HCT116 (cell line): ENCODE results near the gene HSD17B12. TPM values are rescaled to one million over a fixed set of nuclear protein-coding genes. Genes with fewer than 3 reads are reported as not detected.

ENCODE experiments used
- ATAC-seq: fragments of 200-7000 bp; cut with Tn5 transposase; 2 replicates; pipeline ENCODE4 v1.9.1; 2020; ENCODE audit warnings: mild to moderate bottlenecking, moderate library complexity
- BruUV-seq: library from RNA; stranded (reverse); fragments of 400-500 nt; replicated peaks from 2 replicates; lab custom pipeline; 2021; lab: Mats Ljungman, UMichigan
- CTCF ChIA-PET: fragments of 300-600 bp; sonication (Branson Sonifier 250); formaldehyde crosslinking; loops from one replicate; lab custom pipeline; 2021; ENCODE audit warnings: antibody characterized with exemption; lab: Charles Lee
- POLR2A ChIA-PET: fragments of 300-600, 350-600 bp; sonication (Branson Sonifier 250); formaldehyde crosslinking; loops from one replicate; lab custom pipeline; 2021; ENCODE audit warnings: antibody characterized with exemption; lab: Charles Lee
- RAD21 ChIA-PET, 2 experiments: fragments of 300-600 bp; sonication (Branson Sonifier 250); formaldehyde crosslinking; loops; one replicate each; lab custom pipeline; 2023; ENCODE audit warnings: low total read pairs in 2 of 2; ENCODE audit not compliant: uncharacterized antibody in 2 of 2, unreplicated experiment in 2 of 2, low non-redundant PET in 1 of 2; lab: Charles Lee
- DNase-seq: peaks from one replicate; pipeline ENCODE4 v3.0.0-alpha.2; 2010; ENCODE audit warnings: low read depth, low spot score
- H2AFZ ChIP-seq: fragments of 200-600 bp; shearing (Covaris generic), sonication (generic); 2 replicates; pipeline ENCODE4 v1.6.1; 2017; ENCODE audit warnings: low read depth, mixed run types, mixed read lengths, antibody characterized with exemption, low read length; ENCODE audit not compliant: poor library complexity, severe bottlenecking
- H3K27ac ChIP-seq: 2 replicates; pipeline ENCODE4 v1.5.1; 2012; ENCODE audit warnings: low read depth, low read length
- H3K27me3 ChIP-seq: fragments of 200-600 bp; sonication (generic); 2 replicates; pipeline ENCODE4 v1.6.1; 2016; ENCODE audit warnings: mixed run types, low read length, mixed read lengths; ENCODE audit not compliant: insufficient read depth
- H3K36me3 ChIP-seq, 2 experiments: fragments of 200-500 bp in 1 of 2; fragments of 200-600 bp in 1 of 2; sonication (Bioruptor generic) in 1 of 2; sonication (generic) in 1 of 2; 2 replicates each; pipeline versions ENCODE4 v1.5.1 to v1.6.1; 2014 to 2016; ENCODE audit warnings: low read length in 2 of 2, inconsistent platforms in 1 of 2, mixed read lengths in 1 of 2, mixed run types in 1 of 2; ENCODE audit not compliant: insufficient read depth in 2 of 2, control insufficient read depth in 1 of 2
- H3K4me1 ChIP-seq, 2 experiments: fragments of 200-600 bp in 1 of 2; sonication (generic) in 1 of 2; 2 replicates each; pipeline versions ENCODE4 v1.5.1 to v1.6.1; 2012 to 2017; ENCODE audit warnings: low read length in 2 of 2, inconsistent platforms in 1 of 2, mild to moderate bottlenecking in 1 of 2, mixed read lengths in 1 of 2, mixed run types in 1 of 2, moderate library complexity in 1 of 2; ENCODE audit not compliant: insufficient read depth in 2 of 2, control insufficient read depth in 1 of 2
- H3K4me2 ChIP-seq: fragments of 200-600 bp; sonication (generic); 2 replicates; pipeline ENCODE4 v1.6.1; 2017; ENCODE audit warnings: mixed run types, low read length, mixed read lengths
- H3K4me3 ChIP-seq, 2 experiments: fragments of 200-600 bp in 1 of 2; sonication (generic) in 1 of 2; replicated peaks in 1 of 2; 2 replicates each; pipeline ENCODE4 v1.5.1; 2011 to 2016; ENCODE audit warnings: low read length in 2 of 2, control low read depth in 1 of 2, low read depth in 1 of 2, mild to moderate bottlenecking in 1 of 2, mixed read lengths in 1 of 2, mixed run types in 1 of 2
- H3K79me2 ChIP-seq: fragments of 200-600 bp; sonication (generic); 2 replicates; pipeline ENCODE4 v1.6.1; 2017; ENCODE audit warnings: mild to moderate bottlenecking, mixed run types, low read length, moderate library complexity, mixed read lengths; ENCODE audit not compliant: insufficient read depth
- H3K9ac ChIP-seq: fragments of 200-600 bp; sonication (generic); 2 replicates; pipeline ENCODE4 v1.6.1; 2016; ENCODE audit warnings: low read length, mixed read lengths
- H3K9me2 ChIP-seq: fragments of 200-600 bp; sonication (generic), shearing (Covaris generic); 2 replicates; pipeline ENCODE4 v1.6.1; 2017; ENCODE audit warnings: mixed run types, mild to moderate bottlenecking, moderate library complexity; ENCODE audit not compliant: insufficient read depth
- H3K9me3 ChIP-seq, 2 experiments: fragments of 200-500 bp in 1 of 2; fragments of 200-600 bp in 1 of 2; sonication (Bioruptor generic) in 1 of 2; sonication (generic) in 1 of 2; 2 replicates each; pipeline ENCODE4 v1.6.1; 2014 to 2017; ENCODE audit warnings: low read length in 2 of 2, mixed read lengths in 2 of 2, inconsistent platforms in 1 of 2, low read depth in 1 of 2, mild to moderate bottlenecking in 1 of 2, mixed run types in 1 of 2, moderate library complexity in 1 of 2; ENCODE audit not compliant: control insufficient read depth in 1 of 2, insufficient read depth in 1 of 2
- H4K20me1 ChIP-seq: fragments of 200-600 bp; sonication (generic), shearing (Covaris generic); 2 replicates; pipeline ENCODE4 v1.6.1; 2017; ENCODE audit warnings: mixed run types, mild to moderate bottlenecking, moderate library complexity; ENCODE audit not compliant: insufficient read depth
- CBX3 ChIP-seq: IDR thresholded peaks from 2 replicates; pipeline ENCODE4 v1.6.1; 2012; ENCODE audit warnings: low read depth
- CEBPB ChIP-seq: IDR thresholded peaks from 2 replicates; pipeline ENCODE4 v1.6.1; 2012; ENCODE audit warnings: low read depth
- ELF1 ChIP-seq: IDR thresholded peaks from 2 replicates; pipeline ENCODE4 v1.6.1; 2012; ENCODE audit warnings: low read depth, borderline replicate concordance
- EZH2 ChIP-seq: fragments of 200-600 bp; sonication (generic); IDR thresholded peaks from 2 replicates; pipeline ENCODE4 v1.6.1; 2017; ENCODE audit warnings: antibody characterized with exemption, mixed run types
- FOSL1 ChIP-seq: IDR thresholded peaks from 2 replicates; pipeline ENCODE4 v1.6.1; 2012; ENCODE audit warnings: low read depth
- JUND ChIP-seq: IDR thresholded peaks from 2 replicates; pipeline ENCODE4 v1.6.1; 2012
- MAX ChIP-seq: IDR thresholded peaks from 2 replicates; pipeline ENCODE4 v1.6.1; 2012
- POLR2A ChIP-seq: IDR thresholded peaks from 2 replicates; pipeline ENCODE4 v1.7.0; 2011; ENCODE audit warnings: borderline replicate concordance; ENCODE audit not compliant: insufficient read depth, insufficient read length; ENCODE audit errors: extremely low read depth
- POLR2AphosphoS5 ChIP-seq: IDR thresholded peaks from 2 replicates; pipeline ENCODE4 v1.6.1; 2011; ENCODE audit warnings: mild to moderate bottlenecking, low read depth, low read length, moderate library complexity
- REST ChIP-seq: IDR thresholded peaks from 2 replicates; pipeline ENCODE4 v1.6.1; 2012; ENCODE audit warnings: low read depth
- SIN3A ChIP-seq: IDR thresholded peaks from 2 replicates; pipeline ENCODE4 v1.6.1; 2012; ENCODE audit warnings: low read depth
- SP1 ChIP-seq: IDR thresholded peaks from 2 replicates; pipeline ENCODE4 v1.6.1; 2012; ENCODE audit warnings: low read depth
- ZNF274 ChIP-seq: fragments of 200-500 bp; sonication (Bioruptor generic); IDR thresholded peaks from 2 replicates; pipeline ENCODE4 v1.6.1; 2014; ENCODE audit warnings: mild to moderate bottlenecking, low read depth, low read length, inconsistent platforms
- intact Hi-C: fragments of 100-400 bp; cut with micrococcal nuclease; formaldehyde crosslinking; loops from 2 replicates; pipeline ENCODE4 v1.10.0; 2022
- total RNA-seq: library from RNA; stranded (reverse); gene quantifications from one replicate; pipeline ENCODE4 v1.2.1, GENCODE V29; 2021; ENCODE audit not compliant: unreplicated experiment
- TF ChIP-seq, protein P1 (sequence below): IDR thresholded peaks from 2 replicates; pipeline ENCODE4 v1.6.1; 2011; ENCODE audit warnings: mild to moderate bottlenecking, low read length, moderate library complexity; ENCODE audit not compliant: insufficient replicate concordance; ENCODE audit errors: extremely low read depth
- TF ChIP-seq, protein P2 (sequence below), 3 experiments: fragments of 200-600 bp in 1 of 3; sonication (generic) in 1 of 3; IDR thresholded peaks in 2 of 3; conservative IDR thresholded peaks in 1 of 3; 2 replicates each; pipeline ENCODE4 v1.5.1; 2012 to 2017; ENCODE audit warnings: low read depth in 2 of 3, low read length in 2 of 3, antibody characterized with exemption in 1 of 3, borderline replicate concordance in 1 of 3, control low read depth in 1 of 3, mild to moderate bottlenecking in 1 of 3, mixed read lengths in 1 of 3, mixed run types in 1 of 3, moderate library complexity in 1 of 3; ENCODE audit not compliant: insufficient read depth in 1 of 3
- TF ChIP-seq, protein P3 (sequence below): IDR thresholded peaks from 2 replicates; pipeline ENCODE4 v1.6.1; 2012

Gene HSD17B12
- total RNA-seq, 1 experiment from 2014 or later: 83.7 TPM

DNA sequence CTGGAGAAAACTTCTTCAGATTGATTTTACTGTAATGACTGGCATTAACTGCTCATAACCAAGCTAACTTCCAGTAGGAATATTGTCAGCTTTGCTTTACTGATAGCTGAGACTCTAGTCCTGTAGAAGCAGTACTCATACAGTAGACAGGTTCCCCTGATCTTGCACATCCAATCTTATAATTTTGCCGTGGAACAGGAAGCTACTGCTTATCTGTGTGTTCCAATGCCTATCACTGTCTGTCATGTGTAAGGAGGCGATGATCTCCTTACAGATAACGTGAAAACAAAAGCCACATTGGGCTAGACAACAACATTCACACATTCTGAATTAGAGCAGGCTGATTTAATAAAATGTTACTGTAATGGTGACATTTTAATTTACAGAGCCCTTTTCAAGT lies 13.2 kb downstream of the HSD17B12 start:
- Histone ChIP-seq H3K36me3 (no peaks in the 10 kb centered on the region), H3K9ac (no peak overlapping the region), H3K27me3 (no peaks in the 10 kb centered on the region), H2AFZ (no peak overlapping the region), H3K9me3 (no peaks in the 10 kb centered on the region), H3K79me2 (peaks cover 75% of the 10 kb centered on the region), H3K4me2 (no peak overlapping the region), H3K4me1 (no peaks in the 10 kb centered on the region), H4K20me1 (no peaks in the 10 kb centered on the region), H3K27ac (no peak overlapping the region), H3K4me3 (no peak overlapping the region), H3K9me2 (no peaks in the 10 kb centered on the region)
- BruUV-seq: no TSS peak
- RAD21 ChIA-PET: no interaction called here
- CTCF ChIA-PET: no interaction called here
- DNase-seq: no peak
- POLR2A ChIA-PET: no interaction called here
- intact Hi-C loops: no loop called here
- TF ChIP-seq JUND (no peak), ELF1 (no peak), MAX (no peak), EZH2 (no peak), CEBPB (no peak), REST (no peak), SP1 (no peak), FOSL1 (no peak), POLR2AphosphoS5 (no peak), CBX3 (no peak), SIN3A (no peak), POLR2A (no peak), ZNF274 (no peak)
- TF ChIP-seq, protein P1, sequence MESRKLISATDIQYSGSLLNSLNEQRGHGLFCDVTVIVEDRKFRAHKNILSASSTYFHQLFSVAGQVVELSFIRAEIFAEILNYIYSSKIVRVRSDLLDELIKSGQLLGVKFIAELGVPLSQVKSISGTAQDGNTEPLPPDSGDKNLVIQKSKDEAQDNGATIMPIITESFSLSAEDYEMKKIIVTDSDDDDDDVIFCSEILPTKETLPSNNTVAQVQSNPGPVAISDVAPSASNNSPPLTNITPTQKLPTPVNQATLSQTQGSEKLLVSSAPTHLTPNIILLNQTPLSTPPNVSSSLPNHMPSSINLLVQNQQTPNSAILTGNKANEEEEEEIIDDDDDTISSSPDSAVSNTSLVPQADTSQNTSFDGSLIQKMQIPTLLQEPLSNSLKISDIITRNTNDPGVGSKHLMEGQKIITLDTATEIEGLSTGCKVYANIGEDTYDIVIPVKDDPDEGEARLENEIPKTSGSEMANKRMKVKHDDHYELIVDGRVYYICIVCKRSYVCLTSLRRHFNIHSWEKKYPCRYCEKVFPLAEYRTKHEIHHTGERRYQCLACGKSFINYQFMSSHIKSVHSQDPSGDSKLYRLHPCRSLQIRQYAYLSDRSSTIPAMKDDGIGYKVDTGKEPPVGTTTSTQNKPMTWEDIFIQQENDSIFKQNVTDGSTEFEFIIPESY: no peak
- TF ChIP-seq, protein P2, sequence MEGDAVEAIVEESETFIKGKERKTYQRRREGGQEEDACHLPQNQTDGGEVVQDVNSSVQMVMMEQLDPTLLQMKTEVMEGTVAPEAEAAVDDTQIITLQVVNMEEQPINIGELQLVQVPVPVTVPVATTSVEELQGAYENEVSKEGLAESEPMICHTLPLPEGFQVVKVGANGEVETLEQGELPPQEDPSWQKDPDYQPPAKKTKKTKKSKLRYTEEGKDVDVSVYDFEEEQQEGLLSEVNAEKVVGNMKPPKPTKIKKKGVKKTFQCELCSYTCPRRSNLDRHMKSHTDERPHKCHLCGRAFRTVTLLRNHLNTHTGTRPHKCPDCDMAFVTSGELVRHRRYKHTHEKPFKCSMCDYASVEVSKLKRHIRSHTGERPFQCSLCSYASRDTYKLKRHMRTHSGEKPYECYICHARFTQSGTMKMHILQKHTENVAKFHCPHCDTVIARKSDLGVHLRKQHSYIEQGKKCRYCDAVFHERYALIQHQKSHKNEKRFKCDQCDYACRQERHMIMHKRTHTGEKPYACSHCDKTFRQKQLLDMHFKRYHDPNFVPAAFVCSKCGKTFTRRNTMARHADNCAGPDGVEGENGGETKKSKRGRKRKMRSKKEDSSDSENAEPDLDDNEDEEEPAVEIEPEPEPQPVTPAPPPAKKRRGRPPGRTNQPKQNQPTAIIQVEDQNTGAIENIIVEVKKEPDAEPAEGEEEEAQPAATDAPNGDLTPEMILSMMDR (IDR thresholded peaks at IDR 0.05 in 2 of 3, conservative IDR thresholded peaks at IDR 0.05 in 1 of 3; ENCODE audit: borderline replicate concordance in 1 of 3, insufficient read depth in 1 of 3, low read depth in 2 of 3, low read length in 2 of 3): no peak
- TF ChIP-seq, protein P3, sequence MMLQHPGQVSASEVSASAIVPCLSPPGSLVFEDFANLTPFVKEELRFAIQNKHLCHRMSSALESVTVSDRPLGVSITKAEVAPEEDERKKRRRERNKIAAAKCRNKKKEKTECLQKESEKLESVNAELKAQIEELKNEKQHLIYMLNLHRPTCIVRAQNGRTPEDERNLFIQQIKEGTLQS: no peak
- no peak for ATAC-seq
